HAP-1 (cell line): ENCODE data around the gene AKAP12.

Source experiments
- DNase-seq, 2 experiments: peaks; one replicate each; pipeline ENCODE4 v3.0.0-alpha.2; 2016 to 2020; ENCODE audit warnings: low spot score in 2 of 2
- H3K27me3 ChIP-seq: fragments of 250-450 bp; sonication (Bioruptor Pico); 2 replicates; pipeline ENCODE4 v1.5.1; 2020; ENCODE audit warnings: low read depth, mild to moderate bottlenecking, moderate library complexity
- H3K36me3 ChIP-seq: fragments of 250-450 bp; sonication (Bioruptor Pico); replicated peaks from 2 replicates; pipeline ENCODE4 v1.5.1; 2020; ENCODE audit warnings: mild to moderate bottlenecking
- H3K4me1 ChIP-seq: fragments of 250-450 bp; sonication (Bioruptor Pico); 2 replicates; pipeline ENCODE4 v1.5.1; 2020; ENCODE audit warnings: mild to moderate bottlenecking
- H3K4me3 ChIP-seq: fragments of 250-450 bp; sonication (Bioruptor Pico); 2 replicates; pipeline ENCODE4 v1.5.1; 2020; ENCODE audit warnings: mild to moderate bottlenecking, moderate library complexity
- H3K9me3 ChIP-seq: fragments of 250-450 bp; sonication (Bioruptor Pico); 2 replicates; pipeline ENCODE4 v1.5.1; 2020; ENCODE audit warnings: mild to moderate bottlenecking, moderate library complexity
- in situ Hi-C: fragments of 300-500 bp; cut with MboI; formaldehyde crosslinking; loops from 3 replicates; pipeline ENCODE4 v1.14.3; 2020; ENCODE audit warnings: low sequenced_read_pairs, inconsistent platforms, mixed read lengths

AKAP12 gene

GRCh38 chr6:151225919-151226318 lies 13.8 kb upstream of the AKAP12 start:
- Histone ChIP-seq H3K9me3 (no peaks in the 10 kb centered on the region), H3K27me3 (no peaks in the 10 kb centered on the region), H3K4me1 (peaks cover 13% of the 10 kb centered on the region), H3K4me3 (no peak overlapping the region), H3K36me3 (no peaks in the 10 kb centered on the region)
- in situ Hi-C loops, result no loop called here
- no peak for DNase-seq

- no peaks in the 10 kb centered on the region for H3K36me3 ChIP-seq
- no peaks in the 10 kb centered on the region for H3K27me3 ChIP-seq
- H3K4me1 ChIP-seq, result peaks cover 13% of the 10 kb centered on the region
- no peak overlapping the region for H3K4me3 ChIP-seq
- no peak for DNase-seq
- no peaks in the 10 kb centered on the region for H3K9me3 ChIP-seq
- in situ Hi-C loops, result no loop called here
These were observed 10.9 kb upstream of the AKAP12 start for GRCh38 chr6:151228788-151229400.

GRCh38 chr6:151229401-151230276 lies 10.1 kb upstream of the AKAP12 start:
- Histone ChIP-seq H3K4me1 (peaks cover 13% of the 10 kb centered on the region), H3K4me3 (no peak overlapping the region), H3K36me3 (no peaks in the 10 kb centered on the region), H3K9me3 (no peaks in the 10 kb centered on the region), H3K27me3 (no peaks in the 10 kb centered on the region)
- in situ Hi-C loops, result no loop called here
- peak in 1 of 2 experiments; percentile 51 for DNase-seq

GRCh38 chr6:151230277-151230577 lies 9.5 kb upstream of the AKAP12 start:
- no peak for DNase-seq
- in situ Hi-C loops, result no loop called here

GRCh38 chr6:151232899-151233298 lies 6.9 kb upstream of the AKAP12 start:
- Histone ChIP-seq H3K9me3 (no peaks in the 10 kb centered on the region), H3K4me1 (peaks cover 13% of the 10 kb centered on the region), H3K4me3 (no peak overlapping the region), H3K27me3 (no peaks in the 10 kb centered on the region), H3K36me3 (no peaks in the 10 kb centered on the region)
- no peak for DNase-seq
- in situ Hi-C loops, result no loop called here

More at GRCh38 chr6:151230277-151230577, 9.5 kb upstream of the AKAP12 start:
- no peaks in the 10 kb centered on the region for H3K36me3 ChIP-seq
- no peaks in the 10 kb centered on the region for H3K27me3 ChIP-seq
- H3K4me1 ChIP-seq, result peaks cover 13% of the 10 kb centered on the region
- H3K4me3 ChIP-seq, result no peak overlapping the region
- H3K9me3 ChIP-seq, result no peaks in the 10 kb centered on the region

GRCh38 chr6:151233731-151234130 lies 6.0 kb upstream of the AKAP12 start:
- Histone ChIP-seq H3K4me1 (peaks cover 13% of the 10 kb centered on the region), H3K4me3 (no peak overlapping the region), H3K9me3 (no peaks in the 10 kb centered on the region), H3K36me3 (no peaks in the 10 kb centered on the region), H3K27me3 (no peaks in the 10 kb centered on the region)
- no peak for DNase-seq
- in situ Hi-C loops, result no loop called here

- no peaks in the 10 kb centered on the region for H3K27me3 ChIP-seq
- in situ Hi-C loops, result no loop called here
- DNase-seq, result no peak
These were observed 2.9 kb upstream of the AKAP12 start for GRCh38 chr6:151236668-151237401.

GRCh38 chr6:151240036-151240685 lies 394 bp downstream of the AKAP12 start:
- Histone ChIP-seq H3K4me1 (peaks cover 25% of the 10 kb centered on the region), H3K36me3 (no peaks in the 10 kb centered on the region), H3K27me3 (no peaks in the 10 kb centered on the region), H3K4me3 (peak overlapping the region; percentile 84), H3K9me3 (no peaks in the 10 kb centered on the region)
- in situ Hi-C loops, result no loop called here
- DNase-seq, result peak; percentile 64 to 95

More at GRCh38 chr6:151236668-151237401, 2.9 kb upstream of the AKAP12 start:
- Histone ChIP-seq H3K4me1 (peaks cover 7% of the 10 kb centered on the region), H3K36me3 (no peaks in the 10 kb centered on the region), H3K4me3 (no peak overlapping the region), H3K9me3 (no peaks in the 10 kb centered on the region)

- Histone ChIP-seq H3K4me1 (peaks cover 25% of the 10 kb centered on the region), H3K36me3 (no peaks in the 10 kb centered on the region), H3K9me3 (no peaks in the 10 kb centered on the region), H3K27me3 (no peaks in the 10 kb centered on the region), H3K4me3 (peak overlapping the region; percentile 84)
- in situ Hi-C loops, result no loop called here
- peak; percentile 25 to 67 for DNase-seq
These were observed 1.2 kb downstream of the AKAP12 start for GRCh38 chr6:151240791-151241642.

- H3K9me3 ChIP-seq, result no peaks in the 10 kb centered on the region
- peak overlapping the region; percentile 84 for H3K4me3 ChIP-seq
- in situ Hi-C loops, result no loop called here
- H3K36me3 ChIP-seq, result no peaks in the 10 kb centered on the region
- no peaks in the 10 kb centered on the region for H3K27me3 ChIP-seq
- peak in 1 of 2 experiments; percentile 26 for DNase-seq
- peaks cover 25% of the 10 kb centered on the region for H3K4me1 ChIP-seq
These were observed 2.1 kb downstream of the AKAP12 start for GRCh38 chr6:151241853-151242252.

GRCh38 chr6:151242420-151242861 lies 2.7 kb downstream of the AKAP12 start:
- in situ Hi-C loops, result no loop called here
- peak; percentile 23 to 49 for DNase-seq
- no peaks in the 10 kb centered on the region for H3K36me3 ChIP-seq

GRCh38 chr6:151243481-151243880 lies 3.7 kb downstream of the AKAP12 start:
- DNase-seq, result no peak
- in situ Hi-C loops, result no loop called here
- no peaks in the 10 kb centered on the region for H3K27me3 ChIP-seq
- no peak overlapping the region for H3K4me3 ChIP-seq
- peaks cover 25% of the 10 kb centered on the region for H3K4me1 ChIP-seq
- no peaks in the 10 kb centered on the region for H3K36me3 ChIP-seq
- no peaks in the 10 kb centered on the region for H3K9me3 ChIP-seq

More at GRCh38 chr6:151242420-151242861, 2.7 kb downstream of the AKAP12 start:
- Histone ChIP-seq H3K4me1 (peaks cover 25% of the 10 kb centered on the region), H3K27me3 (no peaks in the 10 kb centered on the region), H3K4me3 (peak overlapping the region; percentile 84), H3K9me3 (no peaks in the 10 kb centered on the region)

- Histone ChIP-seq H3K4me3 (no peak overlapping the region), H3K9me3 (no peaks in the 10 kb centered on the region), H3K4me1 (peaks cover 12% of the 10 kb centered on the region), H3K36me3 (no peaks in the 10 kb centered on the region), H3K27me3 (no peaks in the 10 kb centered on the region)
- in situ Hi-C loops, result no loop called here
- DNase-seq, result no peak
These were observed 7.7 kb downstream of the AKAP12 start for GRCh38 chr6:151247490-151247889.
